ENCODE results near the gene GRAMD2B. TPM values are rescaled to one million over a fixed set of nuclear protein-coding genes. Genes with fewer than 3 reads are reported as not detected.

GRAMD2B gene
- total RNA-seq, 1 donor from 2014 or later, result 8.9 TPM

DNA sequence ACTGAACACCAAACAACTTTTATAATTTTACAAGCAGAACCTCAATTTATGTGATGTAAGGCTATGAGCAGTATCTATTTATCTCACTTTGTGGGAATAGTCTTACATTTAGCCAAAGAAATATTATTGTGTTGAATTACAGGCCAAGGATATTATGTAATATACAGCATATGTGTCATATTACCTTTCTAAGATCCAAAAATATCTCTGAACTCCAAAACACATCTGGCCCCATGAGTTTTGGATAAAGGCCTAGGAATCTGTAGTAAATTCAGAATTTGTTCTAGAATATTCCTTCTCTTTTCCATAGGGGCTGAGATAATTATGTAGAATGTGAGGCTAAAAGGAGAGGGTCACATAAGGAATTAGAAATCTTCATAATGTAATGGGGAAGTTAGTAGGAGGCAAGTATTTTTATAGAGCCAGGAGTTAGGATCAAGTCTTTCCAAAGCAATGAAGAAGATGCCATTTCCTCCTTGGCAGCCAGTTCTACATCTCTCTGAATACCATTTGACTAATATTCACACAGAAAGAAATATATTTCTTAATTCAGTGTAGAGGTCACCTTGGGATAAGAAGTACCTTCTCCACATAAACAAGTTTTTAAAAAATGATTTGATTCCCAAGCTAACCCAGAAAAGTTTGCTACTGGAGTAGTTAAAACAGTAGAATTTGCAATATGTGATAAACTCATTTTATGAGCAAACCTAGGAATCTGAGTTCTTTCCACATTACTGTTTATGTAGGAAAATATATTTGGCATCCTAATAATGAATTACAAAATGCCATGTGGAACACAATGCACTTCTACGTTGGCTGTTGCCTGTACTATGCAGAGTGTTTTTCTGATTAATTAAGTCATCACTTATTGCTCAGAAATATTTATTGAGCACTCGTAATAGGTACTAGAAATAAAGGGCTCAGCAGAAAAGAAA, 20.3 kb upstream of the GRAMD2B start:
- Histone ChIP-seq H3K9ac (ENCODE audit: low read depth in 1 of 3, low read length in 3 of 3) (no peak overlapping the region), H3K4me1 (ENCODE audit: control insufficient read depth in 3 of 3, insufficient read depth in 3 of 3, low read length in 3 of 3) (peaks cover 0 to 8% (median 6%) of the 10 kb centered on the region in 3 donors), H3K9me3 (ENCODE audit: control insufficient read depth in 3 of 3, low read length in 3 of 3) (peaks cover 0 to 6% (median 5%) of the 10 kb centered on the region in 3 donors), H3K36me3 (ENCODE audit: control insufficient read depth in 3 of 3, insufficient read depth in 3 of 3, low read length in 3 of 3) (no peaks in the 10 kb centered on the region), H3K27ac (ENCODE audit: low read depth, low read length) (peak overlapping the region; percentile 34), H3K27me3 (ENCODE audit: control insufficient read depth in 3 of 3, insufficient read depth in 3 of 3, low read length in 3 of 3) (no peaks in the 10 kb centered on the region), H3K4me3 (ENCODE audit: low read length in 3 of 3) (peak overlapping the region in 1 of 3 donors; percentile 5)

DNA sequence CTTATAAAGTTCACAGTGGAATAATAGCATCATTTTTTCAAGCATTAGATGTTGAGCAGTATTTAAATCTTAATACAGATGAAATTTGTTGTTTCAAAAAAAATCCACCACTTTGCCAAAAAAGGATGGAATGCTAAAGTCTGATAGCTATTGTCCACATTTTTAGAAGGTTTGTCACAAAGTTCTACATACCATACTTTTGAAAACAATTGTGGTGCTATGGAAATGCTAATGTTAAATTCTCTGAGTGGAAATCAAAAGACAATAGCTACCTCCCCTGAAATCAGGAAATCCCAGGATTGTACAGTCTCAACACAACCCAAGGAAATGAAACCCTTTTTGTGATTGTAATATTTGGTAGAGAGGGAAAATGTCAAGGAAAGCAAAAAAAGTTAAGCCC, 19.3 kb upstream of the GRAMD2B start:
- H3K27me3 ChIP-seq (ENCODE audit: control insufficient read depth in 3 of 3, insufficient read depth in 3 of 3, low read length in 3 of 3), result no peaks in the 10 kb centered on the region
- H3K9ac ChIP-seq (ENCODE audit: low read depth in 1 of 3, low read length in 3 of 3), result no peak overlapping the region
- no peak overlapping the region for H3K4me3 ChIP-seq (ENCODE audit: low read length in 3 of 3)
- peaks cover 0 to 6% (median 5%) of the 10 kb centered on the region in 3 donors for H3K9me3 ChIP-seq (ENCODE audit: control insufficient read depth in 3 of 3, low read length in 3 of 3)
- H3K4me1 ChIP-seq (ENCODE audit: control insufficient read depth in 3 of 3, insufficient read depth in 3 of 3, low read length in 3 of 3), result peaks cover 0 to 8% (median 6%) of the 10 kb centered on the region in 3 donors
- no peak overlapping the region for H3K27ac ChIP-seq (ENCODE audit: low read depth, low read length)
- no peaks in the 10 kb centered on the region for H3K36me3 ChIP-seq (ENCODE audit: control insufficient read depth in 3 of 3, insufficient read depth in 3 of 3, low read length in 3 of 3)

DNA sequence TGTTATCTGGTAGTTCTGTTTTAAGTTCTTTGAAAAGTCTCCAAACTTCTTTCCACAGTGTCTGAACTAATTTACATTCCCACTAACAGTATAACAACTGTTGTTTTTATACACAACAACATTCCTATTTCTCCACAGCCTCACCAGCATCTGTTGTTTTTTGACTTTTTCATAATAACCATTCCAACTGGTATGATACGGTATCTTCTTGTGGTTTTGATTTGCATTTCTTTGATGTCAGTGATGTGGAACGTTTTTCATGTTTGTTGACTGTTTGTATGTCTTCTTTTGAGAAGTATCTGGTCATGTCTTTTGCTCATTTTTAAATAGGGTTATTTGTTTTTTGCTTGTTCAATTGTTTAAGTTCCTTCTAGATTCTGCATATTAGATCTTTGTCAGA, 12.6 kb upstream of the GRAMD2B start:
- Histone ChIP-seq H3K4me3 (ENCODE audit: low read length in 3 of 3) (no peak overlapping the region), H3K36me3 (ENCODE audit: control insufficient read depth in 3 of 3, insufficient read depth in 3 of 3, low read length in 3 of 3) (no peaks in the 10 kb centered on the region), H3K4me1 (ENCODE audit: control insufficient read depth in 3 of 3, insufficient read depth in 3 of 3, low read length in 3 of 3) (peaks cover 10 to 13% (median 13%) of the 10 kb centered on the region in 3 donors), H3K27ac (ENCODE audit: low read depth, low read length) (no peak overlapping the region), H3K9me3 (ENCODE audit: control insufficient read depth in 3 of 3, low read length in 3 of 3) (no peaks in the 10 kb centered on the region), H3K27me3 (ENCODE audit: control insufficient read depth in 3 of 3, insufficient read depth in 3 of 3, low read length in 3 of 3) (no peaks in the 10 kb centered on the region), H3K9ac (ENCODE audit: low read depth in 1 of 3, low read length in 3 of 3) (no peak overlapping the region)

DNA sequence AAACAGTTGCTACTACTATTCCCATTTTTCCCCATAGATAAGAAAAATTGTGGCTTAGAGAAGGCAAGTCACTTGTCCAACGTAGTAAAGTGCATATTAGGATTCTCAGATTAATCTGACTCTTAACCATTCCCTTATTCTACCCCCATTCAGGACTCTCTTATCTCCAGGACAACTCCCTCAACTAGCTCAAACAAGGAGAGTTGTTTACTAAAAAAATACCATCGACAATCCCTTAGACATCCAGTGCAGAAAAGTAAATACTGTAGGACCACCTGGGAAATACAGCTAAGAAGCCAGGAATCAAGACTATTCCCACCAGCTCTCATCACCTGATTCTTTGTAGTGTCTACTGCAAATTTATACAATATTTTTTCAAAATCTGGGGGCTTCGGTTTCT, 9.4 kb upstream of the GRAMD2B start:
- H3K27ac ChIP-seq (ENCODE audit: low read depth, low read length), result no peak overlapping the region
- H3K36me3 ChIP-seq (ENCODE audit: control insufficient read depth in 3 of 3, insufficient read depth in 3 of 3, low read length in 3 of 3), result no peaks in the 10 kb centered on the region
- no peak overlapping the region for H3K9ac ChIP-seq (ENCODE audit: low read depth in 1 of 3, low read length in 3 of 3)
- no peaks in the 10 kb centered on the region for H3K27me3 ChIP-seq (ENCODE audit: control insufficient read depth in 3 of 3, insufficient read depth in 3 of 3, low read length in 3 of 3)
- H3K4me1 ChIP-seq (ENCODE audit: control insufficient read depth in 3 of 3, insufficient read depth in 3 of 3, low read length in 3 of 3), result peaks cover 10 to 19% (median 13%) of the 10 kb centered on the region in 3 donors
- no peak overlapping the region for H3K4me3 ChIP-seq (ENCODE audit: low read length in 3 of 3)
- H3K9me3 ChIP-seq (ENCODE audit: control insufficient read depth in 3 of 3, low read length in 3 of 3), result no peaks in the 10 kb centered on the region

DNA sequence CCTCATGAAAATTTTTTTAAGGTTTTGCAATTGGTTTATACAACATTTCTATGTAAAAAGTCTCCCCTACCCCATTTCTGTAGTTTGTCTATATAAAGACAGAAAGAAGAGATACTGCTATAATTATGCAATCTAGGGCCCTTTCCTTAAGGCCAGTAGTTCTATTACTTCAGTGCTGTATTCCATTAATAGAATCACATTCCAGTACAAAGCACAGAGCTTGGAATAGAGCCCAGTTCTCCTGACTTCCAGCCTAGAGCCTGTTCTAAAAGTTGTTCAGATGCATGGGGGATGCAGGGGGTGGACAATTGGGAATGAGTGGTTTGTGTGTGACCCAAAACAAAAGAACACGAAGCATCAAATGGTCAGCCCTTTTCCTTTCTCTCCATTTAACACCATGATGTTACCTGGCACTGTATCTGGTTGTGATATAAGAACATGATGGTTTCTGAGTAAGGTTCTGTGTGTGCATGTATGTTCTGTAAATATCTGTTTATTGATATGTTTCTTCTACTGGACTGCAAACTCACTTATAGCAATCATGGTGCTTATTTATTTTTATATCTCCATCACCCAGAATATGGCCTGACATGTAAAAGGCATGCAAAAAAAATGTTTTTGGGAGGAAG, 8.2 kb upstream of the GRAMD2B start:
- Histone ChIP-seq H3K9me3 (ENCODE audit: control insufficient read depth in 3 of 3, low read length in 3 of 3) (no peaks in the 10 kb centered on the region), H3K4me3 (ENCODE audit: low read length in 3 of 3) (no peak overlapping the region), H3K4me1 (ENCODE audit: control insufficient read depth in 3 of 3, insufficient read depth in 3 of 3, low read length in 3 of 3) (peaks cover 10 to 19% (median 13%) of the 10 kb centered on the region in 3 donors), H3K36me3 (ENCODE audit: control insufficient read depth in 3 of 3, insufficient read depth in 3 of 3, low read length in 3 of 3) (no peaks in the 10 kb centered on the region), H3K9ac (ENCODE audit: low read depth in 1 of 3, low read length in 3 of 3) (no peak overlapping the region), H3K27me3 (ENCODE audit: control insufficient read depth in 3 of 3, insufficient read depth in 3 of 3, low read length in 3 of 3) (no peaks in the 10 kb centered on the region), H3K27ac (ENCODE audit: low read depth, low read length) (peak overlapping the region; percentile 51)

DNA sequence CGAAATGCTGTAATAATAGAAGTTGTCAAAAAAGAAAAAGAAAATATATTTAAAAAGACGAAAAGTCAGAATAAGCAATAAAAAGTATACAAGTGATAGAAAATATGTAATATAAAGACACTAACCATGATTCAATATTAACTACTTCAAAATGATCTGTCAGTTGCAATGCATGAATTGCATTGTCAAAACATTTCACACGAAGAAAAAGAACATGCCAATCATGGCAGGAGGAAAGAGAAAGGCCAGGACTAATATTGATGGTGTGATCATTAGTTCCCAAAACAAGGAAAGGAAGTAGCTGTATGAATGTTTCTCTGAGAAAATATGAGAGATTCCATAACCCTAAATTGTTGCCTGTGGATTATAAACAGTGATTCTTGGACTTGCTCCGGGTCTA, 7.4 kb upstream of the GRAMD2B start:
- no peaks in the 10 kb centered on the region for H3K27me3 ChIP-seq (ENCODE audit: control insufficient read depth in 3 of 3, insufficient read depth in 3 of 3, low read length in 3 of 3)
- peak overlapping the region; percentile 51 for H3K27ac ChIP-seq (ENCODE audit: low read depth, low read length)
- H3K9me3 ChIP-seq (ENCODE audit: control insufficient read depth in 3 of 3, low read length in 3 of 3), result no peaks in the 10 kb centered on the region
- no peak overlapping the region for H3K4me3 ChIP-seq (ENCODE audit: low read length in 3 of 3)
- peaks cover 10 to 19% (median 13%) of the 10 kb centered on the region in 3 donors for H3K4me1 ChIP-seq (ENCODE audit: control insufficient read depth in 3 of 3, insufficient read depth in 3 of 3, low read length in 3 of 3)
- H3K36me3 ChIP-seq (ENCODE audit: control insufficient read depth in 3 of 3, insufficient read depth in 3 of 3, low read length in 3 of 3), result no peaks in the 10 kb centered on the region
- no peak overlapping the region for H3K9ac ChIP-seq (ENCODE audit: low read depth in 1 of 3, low read length in 3 of 3)

DNA sequence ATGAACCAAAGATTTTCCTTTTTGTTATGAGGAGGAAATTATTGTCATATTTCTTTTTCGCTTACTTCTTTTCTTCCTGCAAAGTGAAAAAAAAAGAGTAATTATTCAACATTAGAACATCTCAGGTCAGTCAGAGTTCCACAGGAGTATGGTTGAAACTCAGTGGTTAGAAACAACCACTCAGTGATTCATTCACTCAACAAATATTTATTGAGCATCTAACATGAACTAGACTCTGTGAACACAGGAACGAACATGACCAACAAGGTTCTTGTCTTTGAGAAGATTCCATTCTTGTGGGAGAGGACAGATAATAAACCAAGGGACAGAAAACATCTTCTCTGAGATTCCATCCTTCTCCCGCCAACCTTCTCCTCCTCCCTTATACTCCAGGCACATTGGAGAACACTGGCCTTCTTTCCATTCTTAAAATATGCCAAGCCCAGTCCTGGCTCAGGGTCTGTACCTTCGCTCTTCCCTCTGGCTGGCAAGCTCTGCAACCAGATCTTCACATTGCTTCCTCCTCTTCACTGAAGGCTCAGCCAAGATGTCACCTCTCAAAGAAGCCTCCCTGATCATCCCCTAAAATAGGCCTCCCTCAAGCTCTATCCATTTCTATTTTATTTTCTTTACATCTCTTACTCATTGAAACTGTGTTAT, 6.8 kb upstream of the GRAMD2B start:
- H3K36me3 ChIP-seq (ENCODE audit: control insufficient read depth in 3 of 3, insufficient read depth in 3 of 3, low read length in 3 of 3), result no peaks in the 10 kb centered on the region
- peaks cover 10 to 19% (median 13%) of the 10 kb centered on the region in 3 donors for H3K4me1 ChIP-seq (ENCODE audit: control insufficient read depth in 3 of 3, insufficient read depth in 3 of 3, low read length in 3 of 3)
- H3K9me3 ChIP-seq (ENCODE audit: control insufficient read depth in 3 of 3, low read length in 3 of 3), result no peaks in the 10 kb centered on the region
- H3K9ac ChIP-seq (ENCODE audit: low read depth in 1 of 3, low read length in 3 of 3), result no peak overlapping the region
- no peaks in the 10 kb centered on the region for H3K27me3 ChIP-seq (ENCODE audit: control insufficient read depth in 3 of 3, insufficient read depth in 3 of 3, low read length in 3 of 3)
- no peak overlapping the region for H3K4me3 ChIP-seq (ENCODE audit: low read length in 3 of 3)
- no peak overlapping the region for H3K27ac ChIP-seq (ENCODE audit: low read depth, low read length)

DNA sequence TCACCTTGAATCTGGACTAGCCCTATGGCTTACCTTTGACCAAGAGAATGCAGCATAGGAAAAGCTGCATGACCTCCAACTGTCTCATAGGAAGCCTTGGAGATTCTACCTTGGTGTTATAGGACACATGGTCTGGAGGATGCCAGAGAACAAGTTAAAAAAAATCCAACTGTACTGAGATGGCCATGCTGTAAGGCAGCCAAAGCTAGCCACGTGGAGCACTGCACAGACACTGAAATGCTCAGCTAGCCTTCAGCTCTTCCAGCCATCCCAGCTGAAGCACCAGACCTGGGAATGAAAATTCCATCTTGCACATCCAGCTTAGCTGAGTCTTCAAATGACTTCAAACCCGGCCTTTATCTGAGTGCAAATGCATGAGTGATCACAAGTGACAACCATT, 6.0 kb upstream of the GRAMD2B start:
- H3K9me3 ChIP-seq (ENCODE audit: control insufficient read depth in 3 of 3, low read length in 3 of 3), result no peaks in the 10 kb centered on the region
- H3K36me3 ChIP-seq (ENCODE audit: control insufficient read depth in 3 of 3, insufficient read depth in 3 of 3, low read length in 3 of 3), result no peaks in the 10 kb centered on the region
- H3K9ac ChIP-seq (ENCODE audit: low read depth in 1 of 3, low read length in 3 of 3), result no peak overlapping the region
- H3K27ac ChIP-seq (ENCODE audit: low read depth, low read length), result no peak overlapping the region
- H3K27me3 ChIP-seq (ENCODE audit: control insufficient read depth in 3 of 3, insufficient read depth in 3 of 3, low read length in 3 of 3), result no peaks in the 10 kb centered on the region
- peaks cover 10 to 19% (median 13%) of the 10 kb centered on the region in 3 donors for H3K4me1 ChIP-seq (ENCODE audit: control insufficient read depth in 3 of 3, insufficient read depth in 3 of 3, low read length in 3 of 3)
- H3K4me3 ChIP-seq (ENCODE audit: low read length in 3 of 3), result no peak overlapping the region

DNA sequence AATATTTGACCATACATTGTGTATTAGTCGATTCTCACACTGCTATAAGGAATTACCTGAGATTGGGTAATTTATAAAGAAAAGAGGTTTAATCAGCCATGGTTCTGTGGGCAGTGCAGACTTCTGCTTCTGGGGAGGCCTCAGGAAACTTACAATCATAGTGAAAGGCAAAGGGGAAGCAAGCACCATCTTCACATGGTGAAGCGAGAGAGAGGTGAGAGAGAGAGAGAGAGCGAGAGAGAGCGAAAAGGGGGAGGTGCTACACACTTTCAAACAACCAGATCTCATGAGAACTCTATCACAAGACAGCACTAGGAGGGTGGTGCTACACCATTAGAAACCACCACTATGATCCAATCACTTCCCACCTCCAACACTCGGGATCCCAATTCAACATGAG, 4.1 kb upstream of the GRAMD2B start:
- Histone ChIP-seq H3K27me3 (ENCODE audit: control insufficient read depth in 3 of 3, insufficient read depth in 3 of 3, low read length in 3 of 3) (no peaks in the 10 kb centered on the region), H3K4me3 (ENCODE audit: low read length in 3 of 3) (no peak overlapping the region), H3K4me1 (ENCODE audit: control insufficient read depth in 3 of 3, insufficient read depth in 3 of 3, low read length in 3 of 3) (peaks cover 10 to 27% (median 13%) of the 10 kb centered on the region in 3 donors), H3K36me3 (ENCODE audit: control insufficient read depth in 3 of 3, insufficient read depth in 3 of 3, low read length in 3 of 3) (no peaks in the 10 kb centered on the region), H3K27ac (ENCODE audit: low read depth, low read length) (no peak overlapping the region), H3K9ac (ENCODE audit: low read depth in 1 of 3, low read length in 3 of 3) (no peak overlapping the region), H3K9me3 (ENCODE audit: control insufficient read depth in 3 of 3, low read length in 3 of 3) (no peaks in the 10 kb centered on the region)
